Activated naive CD8-positive, alpha-beta T cell treated with anti-CD3 and anti-CD28 coated beads, Interleukin-2, amount 10 ng/mL, durations not matched to agents 7 days and 5 days (primary cell): ENCODE results near the gene MBD1. TPM values are rescaled to one million over a fixed set of nuclear protein-coding genes. Genes with fewer than 3 reads are reported as not detected.
A peak's percentile ranks its signal among the peaks of the same experiment; 100 is the strongest.
"Not testable (repeated sequence)": the region's sequence is repeated elsewhere in the genome, so short reads cannot be mapped to it uniquely, and the experiment has no call there.

Experiments used
- ATAC-seq: fragments of 150-1000 bp; cut with Tn5 transposase; one replicate; pipeline ENCODE4 v1.10.0; 2021; ENCODE audit warnings: low read depth, moderate library complexity
- POLR2A ChIA-PET: fragments of 350-600 bp; sonication (Branson Sonifier 250); formaldehyde crosslinking; loops from one replicate; lab custom pipeline; 2021; ENCODE audit warnings: antibody characterized with exemption; lab: Charles Lee
- DNase-seq: peaks from one replicate; pipeline ENCODE4 v3.0.0; 2021
- H3K27ac Mint-ChIP-seq: one replicate; pipeline ENCODE4 v1.8.0; 2022; ENCODE audit warnings: mild to moderate bottlenecking, mixed read lengths
- H3K27me3 Mint-ChIP-seq: one replicate; pipeline ENCODE4 v1.8.0; 2022; ENCODE audit warnings: mild to moderate bottlenecking, moderate library complexity, mixed read lengths
- H3K36me3 Mint-ChIP-seq: one replicate; pipeline ENCODE4 v1.8.0; 2021; ENCODE audit warnings: mild to moderate bottlenecking, mixed read lengths
- H3K4me1 Mint-ChIP-seq: one replicate; pipeline ENCODE4 v1.8.0; 2021; ENCODE audit warnings: mixed read lengths
- H3K4me3 Mint-ChIP-seq: one replicate; pipeline ENCODE4 v1.8.0; 2022; ENCODE audit warnings: mild to moderate bottlenecking, moderate library complexity, mixed read lengths
- H3K9me3 Mint-ChIP-seq: one replicate; pipeline ENCODE4 v1.8.0; 2021; ENCODE audit warnings: mixed read lengths
- total RNA-seq, 2 experiments: library from RNA; stranded (reverse); gene quantifications; one replicate each; pipeline ENCODE4 v1.2.3, GENCODE V29; 2021

The MBD1 gene
- 100 to 1,000 TPM; 108 to 123 TPM for total RNA-seq

GRCh38 chr18:50281295-50281971, at the start of gene MBD1:
TSS of gene MBD1 (minus strand) at chr18:50281523. CDS start at chr18:50279992, 1,531 bp downstream.
- ATAC-seq (peak; percentile 91), DNase-seq (peak; percentile 93)
- Mint-ChIP-seq H3K4me1 (peaks cover 34% of the 10 kb centered on the region), H3K9me3 (no peaks in the 10 kb centered on the region), H3K36me3 (peaks cover 35% of the 10 kb centered on the region), H3K4me3 (peak within 1 kb of the TSS; percentile 84), H3K27me3 (no peaks in the 10 kb centered on the region), H3K27ac (peak within 1 kb of the TSS; percentile 97)
- POLR2A ChIA-PET = interaction anchor here (0.6 to 3.0 kb wide), 12 partner anchors 9 to 749 kb away, joined by 3 to 17 read pairs (median 8); partner anchors contain the start of genes CFAP53, SKA1 and SMAD4

GRCh38 chr18:50330176-50330575, 48.9 kb upstream of the MBD1 start:
- Mint-ChIP-seq H3K4me3 (no peak overlapping the region), H3K4me1 (no peaks in the 10 kb centered on the region), H3K36me3 (no peaks in the 10 kb centered on the region), H3K27ac (no peak overlapping the region), H3K9me3 (no peaks in the 10 kb centered on the region), H3K27me3 (peaks cover 16% of the 10 kb centered on the region)
- ATAC-seq (no peak), DNase-seq (no peak)
- POLR2A ChIA-PET = no interaction called here

- no peak for DNase-seq
- POLR2A ChIA-PET = no interaction called here
- Mint-ChIP-seq H3K4me1 (no peaks in the 10 kb centered on the region), H3K36me3 (no peaks in the 10 kb centered on the region), H3K27me3 (peaks cover 16% of the 10 kb centered on the region), H3K27ac (no peak overlapping the region), H3K4me3 (no peak overlapping the region), H3K9me3 (no peaks in the 10 kb centered on the region)
- ATAC-seq = no peak
Measured at GRCh38 chr18:50327983-50328382, 46.7 kb upstream of the MBD1 start.

GRCh38 chr18:50320719-50321118, 39.4 kb upstream of the MBD1 start:
- H3K27ac Mint-ChIP-seq = no peak overlapping the region
- H3K27me3 Mint-ChIP-seq = peaks cover 25% of the 10 kb centered on the region
- H3K4me3 Mint-ChIP-seq = no peak overlapping the region
- H3K9me3 Mint-ChIP-seq = no peaks in the 10 kb centered on the region
- H3K4me1 Mint-ChIP-seq = no peaks in the 10 kb centered on the region
- no peak for DNase-seq
- POLR2A ChIA-PET = no interaction called here
- H3K36me3 Mint-ChIP-seq = no peaks in the 10 kb centered on the region
- no peak for ATAC-seq

- Mint-ChIP-seq H3K4me3 (no peak overlapping the region), H3K4me1 (no peaks in the 10 kb centered on the region), H3K9me3 (no peaks in the 10 kb centered on the region), H3K27ac (no peak overlapping the region), H3K27me3 (peaks cover 42% of the 10 kb centered on the region), H3K36me3 (no peaks in the 10 kb centered on the region)
- DNase-seq = no peak
- no peak for ATAC-seq
- POLR2A ChIA-PET = no interaction called here
Measured at GRCh38 chr18:50315100-50315871, 34.0 kb upstream of the MBD1 start.

- POLR2A ChIA-PET = no interaction called here
- DNase-seq = no peak
- H3K9me3 Mint-ChIP-seq = no peaks in the 10 kb centered on the region
- no peak overlapping the region for H3K27ac Mint-ChIP-seq
- H3K27me3 Mint-ChIP-seq = peaks cover 30% of the 10 kb centered on the region
- no peaks in the 10 kb centered on the region for H3K4me1 Mint-ChIP-seq
- ATAC-seq = no peak
- H3K36me3 Mint-ChIP-seq = no peaks in the 10 kb centered on the region
- no peak overlapping the region for H3K4me3 Mint-ChIP-seq
Measured at GRCh38 chr18:50313873-50314460, 32.6 kb upstream of the MBD1 start.

GRCh38 chr18:50313031-50313607, 31.8 kb upstream of the MBD1 start:
- Mint-ChIP-seq H3K9me3 (no peaks in the 10 kb centered on the region), H3K27ac (no peak overlapping the region), H3K27me3 (peaks cover 30% of the 10 kb centered on the region), H3K36me3 (no peaks in the 10 kb centered on the region), H3K4me1 (peaks cover 5% of the 10 kb centered on the region), H3K4me3 (no peak overlapping the region)
- ATAC-seq (no peak), DNase-seq (no peak)
- POLR2A ChIA-PET = no interaction called here

- H3K27ac Mint-ChIP-seq = no peak overlapping the region
- H3K4me3 Mint-ChIP-seq = no peak overlapping the region
- no peaks in the 10 kb centered on the region for H3K36me3 Mint-ChIP-seq
- no peak for DNase-seq
- H3K4me1 Mint-ChIP-seq = peaks cover 12% of the 10 kb centered on the region
- ATAC-seq = no peak
- no peaks in the 10 kb centered on the region for H3K9me3 Mint-ChIP-seq
- POLR2A ChIA-PET = no interaction called here
- H3K27me3 Mint-ChIP-seq = peaks cover 30% of the 10 kb centered on the region
Measured at GRCh38 chr18:50312296-50313030, 31.1 kb upstream of the MBD1 start.

GRCh38 chr18:50311650-50312049, 30.3 kb upstream of the MBD1 start:
- Mint-ChIP-seq H3K36me3 (no peaks in the 10 kb centered on the region), H3K27ac (no peak overlapping the region), H3K27me3 (peaks cover 30% of the 10 kb centered on the region), H3K4me1 (peaks cover 15% of the 10 kb centered on the region), H3K9me3 (no peaks in the 10 kb centered on the region), H3K4me3 (no peak overlapping the region)
- no peak for ATAC-seq
- no peak for DNase-seq
- POLR2A ChIA-PET = no interaction called here

GRCh38 chr18:50310080-50310479, 28.8 kb upstream of the MBD1 start:
- DNase-seq = no peak
- Mint-ChIP-seq H3K27ac (no peak overlapping the region), H3K9me3 (peaks cover 5% of the 10 kb centered on the region), H3K36me3 (peaks cover 2% of the 10 kb centered on the region), H3K4me3 (no peak overlapping the region), H3K4me1 (peaks cover 15% of the 10 kb centered on the region), H3K27me3 (peaks cover 33% of the 10 kb centered on the region)
- POLR2A ChIA-PET = no interaction called here
- ATAC-seq = no peak

GRCh38 chr18:50308851-50309250, 27.5 kb upstream of the MBD1 start:
- H3K9me3 Mint-ChIP-seq, DNase-seq, POLR2A ChIA-PET, H3K36me3 Mint-ChIP-seq, H3K4me3 Mint-ChIP-seq, H3K27ac Mint-ChIP-seq, ATAC-seq: not testable (repeated sequence)
- Mint-ChIP-seq H3K4me1 (peaks cover 15% of the 10 kb centered on the region), H3K27me3 (peaks cover 29% of the 10 kb centered on the region)

GRCh38 chr18:50307738-50308470, 26.6 kb upstream of the MBD1 start:
- Mint-ChIP-seq H3K27ac (peak overlapping the region; percentile 75), H3K4me1 (peaks cover 15% of the 10 kb centered on the region), H3K27me3 (peaks cover 30% of the 10 kb centered on the region), H3K9me3 (peaks cover 7% of the 10 kb centered on the region), H3K4me3 (peak overlapping the region; percentile 95), H3K36me3 (peaks cover 3% of the 10 kb centered on the region)
- DNase-seq = peak; percentile 81
- peak; percentile 100 for ATAC-seq
- POLR2A ChIA-PET = interaction anchor here (0.6 to 1.9 kb wide), 7 partner anchors 10 to 722 kb away, joined by 3 to 14 read pairs (median 3); partner anchors contain the start of gene MBD1
